MCF 10A (cell line): ENCODE data around the gene ODAD3. TPM values are rescaled to one million over a fixed set of nuclear protein-coding genes. Genes with fewer than 3 reads are reported as not detected.

ENCODE experiments used
- BruUV-seq: library from RNA; stranded (reverse); fragments of 400-500 nt; replicated peaks from 2 replicates; lab custom pipeline; 2021; lab: Mats Ljungman, UMichigan
- CTCF ChIA-PET: fragments of 300-600 bp; sonication (Branson Sonifier 250); formaldehyde crosslinking; extraction: SDS; loops from one replicate; lab custom pipeline; 2021; ENCODE audit warnings: antibody characterized with exemption, inconsistent platforms; lab: Yijun Ruan, JAX
- POLR2A ChIA-PET: fragments of 300-600, 350-650 bp; sonication (Branson Sonifier 250); formaldehyde crosslinking; extraction: SDS; loops from one replicate; lab custom pipeline; 2020; ENCODE audit warnings: antibody characterized with exemption, inconsistent platforms; lab: Yijun Ruan, JAX
- DNase-seq: peaks from one replicate; pipeline ENCODE4 v3.0.0-alpha.2; 2018; ENCODE audit not compliant: unreplicated experiment
- H3K27ac Mint-ChIP-seq: one replicate; pipeline ENCODE4 v1.8.0; 2022; ENCODE audit warnings: mild to moderate bottlenecking, low read depth, mixed read lengths; ENCODE audit not compliant: unreplicated experiment
- H3K27me3 Mint-ChIP-seq: one replicate; pipeline ENCODE4 v1.8.0; 2022; ENCODE audit warnings: mixed read lengths; ENCODE audit not compliant: insufficient read depth, unreplicated experiment
- H3K36me3 Mint-ChIP-seq: one replicate; pipeline ENCODE4 v1.8.0; 2022; ENCODE audit warnings: mild to moderate bottlenecking, moderate library complexity, mixed read lengths; ENCODE audit not compliant: insufficient read depth, unreplicated experiment
- H3K4me1 Mint-ChIP-seq: one replicate; pipeline ENCODE4 v1.8.0; 2022; ENCODE audit warnings: mixed read lengths; ENCODE audit not compliant: insufficient read depth, unreplicated experiment
- H3K4me3 Mint-ChIP-seq: one replicate; pipeline ENCODE4 v1.8.0; 2022; ENCODE audit warnings: mild to moderate bottlenecking, moderate library complexity, mixed read lengths; ENCODE audit not compliant: unreplicated experiment
- H3K9me3 Mint-ChIP-seq: one replicate; pipeline ENCODE4 v1.8.0; 2022; ENCODE audit warnings: mixed read lengths; ENCODE audit not compliant: unreplicated experiment
- intact Hi-C: fragments of 100-400 bp; cut with micrococcal nuclease; formaldehyde crosslinking; loops from 2 replicates; pipeline ENCODE4 v1.14.1; 2022
- total RNA-seq: library from RNA; stranded (reverse); gene quantifications from 2 replicates; pipeline ENCODE4 v1.2.3, GENCODE V29; 2022
- TF ChIP-seq, protein P1 (sequence below): fragments of 200-600 bp; IDR thresholded peaks from one replicate; pipeline ENCODE4 v1.8.0; 2022; ENCODE audit warnings: antibody characterized with exemption, mild to moderate bottlenecking; ENCODE audit not compliant: unreplicated experiment

Gene ODAD3
- total RNA-seq, 1 experiment from 2014 or later = 0.30 TPM

DNA sequence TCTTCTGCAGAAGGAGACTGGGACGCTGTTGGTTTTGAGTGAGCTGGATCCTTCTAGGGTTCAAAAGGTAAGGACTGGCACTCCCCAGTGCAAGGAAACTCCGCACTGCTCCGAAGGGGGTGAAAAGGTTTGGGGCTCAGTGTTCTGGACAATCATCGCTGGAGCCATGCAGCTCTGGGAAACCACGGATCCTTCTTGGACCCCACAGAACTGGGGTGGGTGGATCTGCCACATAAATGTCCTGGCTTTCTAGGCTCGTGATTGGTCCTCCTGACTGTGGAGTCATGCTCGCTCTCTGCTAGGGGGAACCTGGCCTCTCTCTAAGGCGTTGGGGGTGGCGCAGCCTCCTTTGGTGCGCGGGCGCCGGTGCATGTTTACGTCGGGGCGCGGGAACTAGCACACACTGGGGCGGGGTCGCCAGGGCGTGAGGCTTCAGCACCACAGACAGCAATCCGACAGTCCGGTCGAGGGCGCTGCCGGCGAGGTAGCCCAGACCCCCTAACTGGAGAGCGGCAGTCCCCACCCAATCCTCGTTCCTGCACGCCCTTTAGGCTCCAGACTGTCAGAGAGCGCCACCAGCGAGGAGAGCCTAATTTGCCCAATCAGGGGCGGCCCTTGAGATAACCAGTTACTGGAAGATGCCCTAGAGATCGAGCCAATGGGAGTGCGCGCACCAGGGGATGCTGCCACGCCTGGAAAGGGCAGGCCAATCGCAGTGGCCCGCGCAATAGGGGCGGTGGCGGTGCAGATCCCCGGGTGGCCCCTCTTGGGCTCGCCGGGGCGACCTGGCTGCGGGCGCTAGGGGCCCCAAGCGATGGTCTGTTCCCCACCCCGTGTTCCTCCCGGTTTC lies 46.8 kb upstream of the ODAD3 start:
- H3K9me3 Mint-ChIP-seq = no peaks in the 10 kb centered on the region
- ChIA-PET POLR2A (interaction anchor here (0.5 to 1.4 kb wide), 5 partner anchors 10 to 200 kb away, joined by 3 to 7 read pairs (median 4); no protein-coding TSS in a partner anchor), CTCF (interaction anchor here (0.7 to 2.5 kb wide), 21 partner anchors 9 to 620 kb away, joined by 3 to 12 read pairs (median 4); partner anchors contain the start of genes ECSIT and EPOR)
- H3K4me3 Mint-ChIP-seq = peak overlapping the region; percentile 46
- intact Hi-C loops = loop anchor here (1.0 kb wide), 1 partner anchor 188 kb away; no protein-coding TSS in a partner anchor
- TF ChIP-seq, protein P1, sequence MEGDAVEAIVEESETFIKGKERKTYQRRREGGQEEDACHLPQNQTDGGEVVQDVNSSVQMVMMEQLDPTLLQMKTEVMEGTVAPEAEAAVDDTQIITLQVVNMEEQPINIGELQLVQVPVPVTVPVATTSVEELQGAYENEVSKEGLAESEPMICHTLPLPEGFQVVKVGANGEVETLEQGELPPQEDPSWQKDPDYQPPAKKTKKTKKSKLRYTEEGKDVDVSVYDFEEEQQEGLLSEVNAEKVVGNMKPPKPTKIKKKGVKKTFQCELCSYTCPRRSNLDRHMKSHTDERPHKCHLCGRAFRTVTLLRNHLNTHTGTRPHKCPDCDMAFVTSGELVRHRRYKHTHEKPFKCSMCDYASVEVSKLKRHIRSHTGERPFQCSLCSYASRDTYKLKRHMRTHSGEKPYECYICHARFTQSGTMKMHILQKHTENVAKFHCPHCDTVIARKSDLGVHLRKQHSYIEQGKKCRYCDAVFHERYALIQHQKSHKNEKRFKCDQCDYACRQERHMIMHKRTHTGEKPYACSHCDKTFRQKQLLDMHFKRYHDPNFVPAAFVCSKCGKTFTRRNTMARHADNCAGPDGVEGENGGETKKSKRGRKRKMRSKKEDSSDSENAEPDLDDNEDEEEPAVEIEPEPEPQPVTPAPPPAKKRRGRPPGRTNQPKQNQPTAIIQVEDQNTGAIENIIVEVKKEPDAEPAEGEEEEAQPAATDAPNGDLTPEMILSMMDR = no peak
- no peak overlapping the region for H3K27ac Mint-ChIP-seq
- BruUV-seq = no TSS peak
- H3K36me3 Mint-ChIP-seq = no peaks in the 10 kb centered on the region
- peaks cover 6% of the 10 kb centered on the region for H3K4me1 Mint-ChIP-seq
- no peak for DNase-seq
- no peaks in the 10 kb centered on the region for H3K27me3 Mint-ChIP-seq

DNA sequence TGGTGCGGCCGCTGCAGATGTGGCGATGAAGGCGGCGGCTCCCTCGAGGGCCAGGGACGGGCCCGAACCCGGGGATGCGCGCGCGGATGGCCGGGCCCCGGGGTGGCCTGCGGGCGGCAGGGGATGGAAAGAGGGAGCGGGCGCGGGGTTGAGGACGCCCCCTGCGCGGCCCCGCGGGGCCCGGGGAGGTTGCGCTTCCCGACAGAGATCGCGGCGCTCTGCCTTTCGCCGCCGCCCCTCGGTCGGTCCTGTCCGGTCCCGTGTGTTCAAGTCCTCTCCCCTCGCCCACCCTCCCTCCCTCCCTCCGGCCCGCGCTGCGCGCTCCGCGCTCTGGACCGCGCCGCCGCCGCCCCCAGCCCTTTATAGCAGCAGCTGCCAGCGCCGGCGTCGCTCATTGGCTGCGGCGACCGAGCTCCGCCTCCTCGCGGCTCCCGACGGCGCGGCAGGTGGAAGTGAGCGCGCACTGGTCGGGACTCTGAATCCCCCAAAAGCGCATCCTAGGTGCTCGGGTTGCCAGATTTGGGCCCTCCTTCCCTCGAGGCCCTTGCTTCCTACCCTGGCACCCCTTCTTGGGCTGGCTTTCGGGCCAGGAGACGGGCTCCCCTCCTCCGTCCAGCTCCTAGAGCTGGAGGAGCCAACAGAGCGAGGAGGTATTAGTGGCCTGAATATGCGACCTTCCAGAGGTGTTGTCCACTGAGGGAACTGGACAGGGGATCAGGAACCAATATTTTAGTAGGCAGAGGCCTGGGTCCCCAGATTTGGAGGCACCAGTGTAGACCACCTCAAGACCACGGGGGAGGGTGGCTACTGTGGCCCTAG lies 46.0 kb upstream of the ODAD3 start, which contains the start of gene ELAVL3:
Gene ELAVL3 (minus strand): TSS at position 332 of the 819 bp plus-strand sequence. CDS start 438 bp downstream, outside the sequence.
- CTCF ChIA-PET = interaction anchor here (0.6 to 2.5 kb wide), 2 partner anchors 99 to 343 kb away, joined by 3 to 12 read pairs; no protein-coding TSS in a partner anchor
- no peak for DNase-seq
- Mint-ChIP-seq H3K4me1 (peaks cover 6% of the 10 kb centered on the region), H3K27ac (no peak within 1 kb of the TSS), H3K4me3 (no peak within 1 kb of the TSS), H3K36me3 (no peaks in the 10 kb centered on the region), H3K27me3 (no peaks in the 10 kb centered on the region), H3K9me3 (no peaks in the 10 kb centered on the region)
- BruUV-seq = no TSS peak
- POLR2A ChIA-PET = no interaction called here
- intact Hi-C loops = no loop called here
- TF ChIP-seq, protein P1 = no peak

DNA sequence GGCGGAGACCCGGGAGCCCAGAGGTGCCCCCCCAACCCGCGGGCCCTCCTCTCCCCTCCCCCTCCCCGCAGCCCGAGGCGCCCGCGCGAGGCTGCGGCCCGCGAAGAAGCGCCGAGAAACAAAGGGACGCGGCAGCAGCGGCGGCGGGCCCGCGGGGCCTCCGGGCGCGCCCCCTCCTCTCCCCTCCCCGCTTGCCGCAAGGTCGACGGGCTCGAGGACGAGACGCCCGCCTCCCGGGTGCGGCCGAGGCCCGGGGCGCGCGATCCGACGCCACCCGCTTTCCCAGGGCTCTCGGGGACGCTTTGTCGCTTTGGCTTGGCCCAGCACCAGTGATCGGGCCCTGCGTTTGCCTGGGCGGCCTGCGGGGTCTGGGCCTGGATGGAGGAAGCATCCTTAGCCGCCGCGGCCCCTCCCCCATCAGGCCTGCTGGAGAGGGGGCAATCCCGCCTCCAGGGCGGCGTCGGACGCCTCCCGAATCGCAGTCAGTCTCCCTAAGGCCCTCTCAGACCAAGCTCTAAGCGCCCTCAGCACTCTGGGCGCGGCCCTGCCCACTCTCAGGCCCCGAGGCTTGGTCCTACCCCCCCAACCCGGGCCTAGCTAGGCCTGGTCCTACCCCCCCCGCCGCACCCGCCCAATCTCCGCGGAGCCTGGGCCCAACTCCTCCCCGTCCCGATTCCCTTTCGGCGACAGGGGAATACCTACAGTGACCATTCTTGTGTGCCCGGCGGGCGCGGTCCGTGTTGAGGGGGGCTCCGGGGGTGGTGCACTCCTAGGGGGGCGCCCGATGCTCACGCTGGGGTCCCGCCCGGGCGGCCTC lies 45.2 kb upstream of the ODAD3 start:
- H3K4me1 Mint-ChIP-seq = peaks cover 3% of the 10 kb centered on the region
- no peak overlapping the region for H3K4me3 Mint-ChIP-seq
- BruUV-seq = no TSS peak
- H3K27me3 Mint-ChIP-seq = no peaks in the 10 kb centered on the region
- no peak for DNase-seq
- no peaks in the 10 kb centered on the region for H3K9me3 Mint-ChIP-seq
- H3K36me3 Mint-ChIP-seq = no peaks in the 10 kb centered on the region
- TF ChIP-seq, protein P1 = no peak
- no peak overlapping the region for H3K27ac Mint-ChIP-seq
- POLR2A ChIA-PET = no interaction called here
- intact Hi-C loops = no loop called here
- CTCF ChIA-PET = interaction anchor here (0.6 kb wide), 1 partner anchor 343 kb away, joined by 3 read pairs; no protein-coding TSS in a partner anchor
